AG09309 (cell line): ENCODE results near the gene TADA3.

Source experiments
- DNase-seq: peaks from one replicate; pipeline ENCODE4 v3.0.0-alpha.2; 2010; ENCODE audit warnings: low read depth
- H3K4me3 ChIP-seq: 2 replicates; pipeline ENCODE4 v1.5.1; 2011; ENCODE audit warnings: mild to moderate bottlenecking, low read depth, low read length, moderate library complexity; ENCODE audit not compliant: control insufficient read depth
- TF ChIP-seq, protein P1 (sequence below): IDR thresholded peaks from 2 replicates; pipeline ENCODE4 v1.5.1; 2011; ENCODE audit warnings: mild to moderate bottlenecking, low read depth, low read length, inconsistent platforms; ENCODE audit not compliant: insufficient read depth, control insufficient read depth; ENCODE audit errors: missing control alignments

The TADA3 gene

DNA sequence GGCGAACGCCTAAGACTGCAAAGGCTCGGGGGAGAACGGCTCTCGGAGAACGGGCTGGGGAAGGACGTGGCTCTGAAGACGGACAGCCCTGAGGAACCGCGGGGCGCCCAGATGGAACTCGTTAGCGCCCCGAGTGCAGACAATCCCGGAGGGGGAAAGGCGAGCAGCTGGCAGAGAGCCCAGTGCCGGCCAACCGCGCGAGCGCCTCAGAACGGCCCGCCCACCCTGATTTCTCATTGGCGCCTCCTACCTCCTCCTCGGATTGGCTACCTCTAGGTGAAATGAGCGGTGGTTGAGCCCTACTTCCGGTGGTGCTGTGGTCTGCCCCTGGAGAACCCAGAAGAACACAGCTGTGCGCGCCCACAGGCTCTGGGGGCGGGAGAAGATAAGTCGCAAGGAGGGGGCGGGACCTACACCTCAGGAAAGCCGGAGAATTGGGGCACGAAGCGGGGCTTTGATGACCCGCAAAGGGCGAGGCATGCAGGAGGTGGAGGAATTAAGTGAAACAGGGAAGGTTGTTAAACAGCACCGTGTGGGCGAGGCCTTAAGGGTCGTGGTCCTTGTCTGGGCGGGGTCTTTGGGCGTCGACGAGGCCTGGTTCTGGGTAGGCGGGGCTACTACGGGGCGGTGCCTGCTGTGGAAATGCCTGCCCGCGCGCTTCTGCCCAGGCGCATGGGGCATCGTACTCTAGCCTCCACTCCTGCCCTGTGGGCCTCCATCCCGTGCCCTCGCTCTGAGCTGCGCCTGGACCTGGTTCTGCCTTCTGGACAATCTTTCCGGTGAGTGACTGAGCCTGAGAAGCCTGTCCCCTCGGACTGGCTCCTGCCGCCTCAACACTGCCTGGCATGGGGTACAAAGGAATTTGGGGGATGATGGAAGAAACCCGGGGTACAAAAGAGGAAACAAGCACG is 42.4 kb downstream of the TADA3 start, which contains the start of gene OGG1:
TSS of gene OGG1 (plus strand) at position 308 of the 911 bp plus-strand sequence. CDS start at position 643, 335 bp downstream.
- TF ChIP-seq, protein P1, sequence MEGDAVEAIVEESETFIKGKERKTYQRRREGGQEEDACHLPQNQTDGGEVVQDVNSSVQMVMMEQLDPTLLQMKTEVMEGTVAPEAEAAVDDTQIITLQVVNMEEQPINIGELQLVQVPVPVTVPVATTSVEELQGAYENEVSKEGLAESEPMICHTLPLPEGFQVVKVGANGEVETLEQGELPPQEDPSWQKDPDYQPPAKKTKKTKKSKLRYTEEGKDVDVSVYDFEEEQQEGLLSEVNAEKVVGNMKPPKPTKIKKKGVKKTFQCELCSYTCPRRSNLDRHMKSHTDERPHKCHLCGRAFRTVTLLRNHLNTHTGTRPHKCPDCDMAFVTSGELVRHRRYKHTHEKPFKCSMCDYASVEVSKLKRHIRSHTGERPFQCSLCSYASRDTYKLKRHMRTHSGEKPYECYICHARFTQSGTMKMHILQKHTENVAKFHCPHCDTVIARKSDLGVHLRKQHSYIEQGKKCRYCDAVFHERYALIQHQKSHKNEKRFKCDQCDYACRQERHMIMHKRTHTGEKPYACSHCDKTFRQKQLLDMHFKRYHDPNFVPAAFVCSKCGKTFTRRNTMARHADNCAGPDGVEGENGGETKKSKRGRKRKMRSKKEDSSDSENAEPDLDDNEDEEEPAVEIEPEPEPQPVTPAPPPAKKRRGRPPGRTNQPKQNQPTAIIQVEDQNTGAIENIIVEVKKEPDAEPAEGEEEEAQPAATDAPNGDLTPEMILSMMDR = no peak
- peak; percentile 95 for DNase-seq
- H3K4me3 ChIP-seq = peak within 1 kb of the TSS; percentile 82

DNA sequence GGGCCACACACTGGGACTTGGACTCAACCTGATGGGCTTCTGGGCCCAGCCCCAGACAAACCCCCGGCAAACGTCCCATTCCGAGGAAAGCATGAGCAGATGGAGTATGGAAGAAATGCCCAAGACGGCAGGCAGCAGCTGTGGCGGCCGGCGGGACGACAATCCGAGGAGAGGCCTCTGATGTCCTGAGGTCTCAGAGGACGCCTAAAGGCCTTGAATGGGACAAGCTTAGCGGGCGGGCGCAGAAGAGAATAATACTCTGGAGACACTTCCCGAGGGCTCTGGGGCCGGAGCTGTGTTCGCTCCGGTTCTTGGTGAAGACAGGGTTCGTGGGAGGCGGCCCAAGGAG is 43.0 kb downstream of the TADA3 start:
- TF ChIP-seq, protein P1 = no peak
- H3K4me3 ChIP-seq = peak overlapping the region; percentile 45

DNA sequence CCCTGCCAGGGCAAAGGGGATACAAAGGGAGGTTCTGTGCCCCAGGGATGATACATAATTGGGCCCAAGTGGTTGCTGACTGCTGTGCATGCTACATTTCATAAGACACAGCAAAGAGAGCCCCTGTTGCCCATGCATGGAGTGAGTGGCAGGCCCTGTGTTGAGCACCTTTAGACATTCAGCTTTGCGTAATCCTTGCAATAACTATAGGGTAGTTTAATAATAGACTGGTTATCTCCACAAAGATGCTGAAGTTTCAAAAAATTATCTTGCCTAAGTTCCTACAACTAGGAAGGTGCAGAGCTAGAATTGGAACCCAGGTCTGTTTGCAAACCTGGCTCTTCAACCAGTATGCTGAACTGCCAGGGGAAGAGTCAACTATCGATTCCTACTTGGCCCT is 44.2 kb downstream of the TADA3 start:
- DNase-seq = no peak
- no peak overlapping the region for H3K4me3 ChIP-seq
- TF ChIP-seq, protein P1 = no peak

More for the DNA sequence above, 43.0 kb downstream of the TADA3 start:
- no peak for DNase-seq

DNA sequence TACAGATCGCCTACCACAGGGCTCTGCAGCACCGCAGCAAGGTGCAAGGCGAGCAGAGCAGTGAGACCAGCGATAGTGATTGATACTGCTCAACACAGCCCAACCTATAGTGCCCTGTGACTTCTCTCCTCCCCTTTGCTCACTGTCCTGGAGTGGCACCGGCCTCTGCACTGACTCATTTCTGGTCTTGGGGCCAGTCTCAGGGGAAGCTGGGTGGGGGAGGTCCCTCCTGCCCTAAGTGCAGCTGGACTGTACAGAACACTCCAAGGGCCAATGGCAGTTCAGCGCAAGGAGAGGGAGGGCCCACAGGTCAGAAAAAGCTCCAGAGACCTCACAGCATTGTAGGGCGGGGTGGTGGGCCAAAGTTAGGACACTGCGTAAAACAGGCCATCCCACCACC is 45.0 kb downstream of the TADA3 start:
- TF ChIP-seq, protein P1 = no peak
- DNase-seq = no peak
- H3K4me3 ChIP-seq = no peak overlapping the region

DNA sequence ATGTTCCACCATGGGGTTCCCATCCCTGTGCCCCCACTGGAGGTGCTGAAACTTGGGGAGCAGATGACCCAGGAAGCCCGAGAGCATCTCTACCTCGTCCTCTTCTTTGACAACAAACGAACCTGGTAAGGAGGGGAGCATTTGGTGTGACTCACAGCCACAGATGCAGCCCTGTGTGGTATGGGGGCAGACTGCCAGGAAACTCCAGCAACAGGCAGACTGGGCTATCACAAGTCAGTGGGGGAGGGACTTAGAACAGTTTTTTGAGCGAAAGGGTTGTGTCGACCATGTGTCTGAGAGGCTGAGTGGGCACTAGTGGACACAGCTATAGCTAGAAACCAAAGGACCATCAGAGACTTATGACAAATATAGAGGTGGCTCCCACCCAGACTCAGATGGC is 45.9 kb downstream of the TADA3 start:
- TF ChIP-seq, protein P1 = no peak
- peak; percentile 50 for DNase-seq
- H3K4me3 ChIP-seq = no peak overlapping the region

DNA sequence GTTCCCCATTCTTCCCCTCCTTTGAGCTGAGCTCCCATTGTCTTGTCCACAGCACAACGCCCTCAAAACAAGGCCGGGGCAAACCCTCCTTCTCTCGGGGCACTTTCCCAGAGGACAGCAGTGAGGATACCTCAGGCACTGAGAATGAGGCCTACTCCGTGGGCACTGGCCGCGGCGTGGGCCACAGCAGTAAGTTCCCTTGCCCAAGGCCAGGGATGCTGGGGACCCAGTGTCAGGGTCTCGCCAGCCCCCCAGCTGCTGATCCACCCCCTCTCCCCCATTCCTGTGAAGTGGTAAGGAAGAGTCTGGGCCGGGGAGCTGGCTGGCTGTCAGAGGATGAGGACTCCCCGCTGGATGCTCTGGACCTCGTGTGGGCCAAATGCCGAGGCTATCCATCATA is 46.8 kb downstream of the TADA3 start:
- no peak for DNase-seq
- H3K4me3 ChIP-seq = no peak overlapping the region
- TF ChIP-seq, protein P1 = no peak
